Measurements from ENCODE around the gene USP15.

DNA sequence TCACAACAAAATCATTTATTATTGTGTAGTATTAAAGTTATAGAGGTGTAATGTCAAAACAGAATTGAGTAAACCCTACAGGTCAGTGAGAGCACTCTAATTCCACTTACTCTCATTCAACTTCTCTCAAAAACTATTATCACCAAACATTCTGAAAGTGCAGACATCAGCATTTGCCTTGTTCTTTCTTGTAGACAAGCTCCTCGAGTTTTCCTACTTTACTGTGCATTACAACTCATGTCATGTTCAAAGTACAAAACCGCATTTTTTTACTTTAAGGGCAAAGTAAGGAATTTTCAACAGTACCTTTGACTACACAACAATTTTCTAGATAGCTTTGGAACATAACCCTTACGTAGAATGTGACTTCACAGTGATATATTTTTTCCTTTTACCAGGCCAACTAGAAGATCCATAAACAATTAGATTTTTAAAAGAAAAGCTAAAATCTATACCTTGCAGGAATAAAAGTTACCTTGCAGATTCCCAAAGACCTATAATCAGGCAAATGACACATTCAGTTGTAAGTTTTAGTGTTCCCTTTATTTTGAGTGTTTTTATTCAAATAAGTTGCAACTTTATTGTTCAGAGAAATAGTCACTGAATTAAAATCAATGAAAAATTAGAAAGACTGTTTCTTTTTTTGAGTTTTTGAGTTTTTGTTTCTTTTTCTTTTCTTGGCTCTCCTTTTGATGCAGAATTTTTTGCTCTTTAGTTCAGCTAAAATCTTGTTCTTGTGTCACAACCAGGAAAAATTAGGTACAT is 12.7 kb upstream of the USP15 start:
- TF ChIP-seq, protein P1, sequence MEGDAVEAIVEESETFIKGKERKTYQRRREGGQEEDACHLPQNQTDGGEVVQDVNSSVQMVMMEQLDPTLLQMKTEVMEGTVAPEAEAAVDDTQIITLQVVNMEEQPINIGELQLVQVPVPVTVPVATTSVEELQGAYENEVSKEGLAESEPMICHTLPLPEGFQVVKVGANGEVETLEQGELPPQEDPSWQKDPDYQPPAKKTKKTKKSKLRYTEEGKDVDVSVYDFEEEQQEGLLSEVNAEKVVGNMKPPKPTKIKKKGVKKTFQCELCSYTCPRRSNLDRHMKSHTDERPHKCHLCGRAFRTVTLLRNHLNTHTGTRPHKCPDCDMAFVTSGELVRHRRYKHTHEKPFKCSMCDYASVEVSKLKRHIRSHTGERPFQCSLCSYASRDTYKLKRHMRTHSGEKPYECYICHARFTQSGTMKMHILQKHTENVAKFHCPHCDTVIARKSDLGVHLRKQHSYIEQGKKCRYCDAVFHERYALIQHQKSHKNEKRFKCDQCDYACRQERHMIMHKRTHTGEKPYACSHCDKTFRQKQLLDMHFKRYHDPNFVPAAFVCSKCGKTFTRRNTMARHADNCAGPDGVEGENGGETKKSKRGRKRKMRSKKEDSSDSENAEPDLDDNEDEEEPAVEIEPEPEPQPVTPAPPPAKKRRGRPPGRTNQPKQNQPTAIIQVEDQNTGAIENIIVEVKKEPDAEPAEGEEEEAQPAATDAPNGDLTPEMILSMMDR (IDR thresholded peaks at IDR 0.05; ENCODE audit: borderline replicate concordance, extremely low read depth, low read length, poor library complexity, severe bottlenecking): no peak
- TF ChIP-seq EZH2 (IDR thresholded peaks at IDR 0.05; ENCODE audit: borderline replicate concordance, low read depth, low read length, severe bottlenecking): no peak

Measured in DND-41 (cell line).